Keratinocyte (primary cell): ENCODE measurements around the gene RDH5. TPM values are rescaled to one million over a fixed set of nuclear protein-coding genes. Genes with fewer than 3 reads are reported as not detected.

Source experiments
- DNase-seq: peaks from one replicate; pipeline ENCODE4 v3.0.0-alpha.2; 2011; ENCODE audit warnings: low read depth, missing footprints, low spot score
- FAIRE-seq: peaks from 2 replicates; lab custom pipeline; 2011; peaks lifted over from hg19 to GRCh38; lab: Jason Lieb, UNC
- H2AFZ ChIP-seq: 2 replicates; pipeline ENCODE4 v1.6.0; 2012; ENCODE audit warnings: low read length, control low read depth, inconsistent platforms; ENCODE audit not compliant: control insufficient read depth
- H3K27ac ChIP-seq: 2 replicates; pipeline ENCODE4 v1.5.1; 2011; ENCODE audit warnings: low read length; ENCODE audit not compliant: control insufficient read depth, insufficient read depth
- H3K27me3 ChIP-seq: 3 replicates; pipeline ENCODE4 v1.6.0; 2011; ENCODE audit warnings: low read length; ENCODE audit not compliant: control insufficient read depth, insufficient read depth; ENCODE audit errors: extremely low read depth
- H3K36me3 ChIP-seq, 2 experiments: 2 replicates in 1 of 2; 3 replicates in 1 of 2; pipeline ENCODE4 v1.5.1; 2011; ENCODE audit warnings: low read length in 2 of 2, mild to moderate bottlenecking in 1 of 2; ENCODE audit not compliant: control insufficient read depth in 2 of 2, insufficient read depth in 2 of 2; ENCODE audit errors: extremely low read depth in 1 of 2
- H3K4me1 ChIP-seq: 3 replicates; pipeline ENCODE4 v1.5.1; 2011; ENCODE audit warnings: low read length; ENCODE audit not compliant: control insufficient read depth, insufficient read depth; ENCODE audit errors: extremely low read depth
- H3K4me2 ChIP-seq: 3 replicates; pipeline ENCODE4 v1.6.0; 2011; ENCODE audit warnings: low read depth, low read length; ENCODE audit not compliant: control insufficient read depth, insufficient read depth; ENCODE audit errors: extremely low read depth
- H3K4me3 ChIP-seq, 3 experiments: fragments of 200-600 bp in 1 of 3; sonication (generic) in 1 of 3; 2 replicates in 2 of 3; 3 replicates in 1 of 3; pipeline ENCODE4 v1.5.1; 2011 to 2016; ENCODE audit warnings: low read length in 3 of 3, mild to moderate bottlenecking in 3 of 3, control low read depth in 2 of 3, inconsistent platforms in 1 of 3, low read depth in 1 of 3, mixed read lengths in 1 of 3, mixed run types in 1 of 3, moderate library complexity in 1 of 3; ENCODE audit not compliant: control insufficient read depth in 2 of 3, insufficient read depth in 2 of 3; ENCODE audit errors: extremely low read depth in 1 of 3
- H3K79me2 ChIP-seq: 2 replicates; pipeline ENCODE4 v1.6.0; 2012; ENCODE audit warnings: low read length; ENCODE audit not compliant: control insufficient read depth, insufficient read depth
- H3K9ac ChIP-seq: 3 replicates; pipeline ENCODE4 v1.6.0; 2011; ENCODE audit warnings: low read length; ENCODE audit not compliant: control insufficient read depth, insufficient read depth; ENCODE audit errors: extremely low read depth
- H3K9me1 ChIP-seq: 3 replicates; pipeline ENCODE4 v1.6.0; 2011; ENCODE audit warnings: low read length; ENCODE audit not compliant: control insufficient read depth, insufficient read depth; ENCODE audit errors: extremely low read depth
- H3K9me3 ChIP-seq: 2 replicates; pipeline ENCODE4 v1.5.1; 2012; ENCODE audit warnings: low read depth, low read length; ENCODE audit not compliant: control insufficient read depth
- H4K20me1 ChIP-seq: 3 replicates; pipeline ENCODE4 v1.6.0; 2011; ENCODE audit warnings: low read length; ENCODE audit not compliant: control insufficient read depth, insufficient read depth; ENCODE audit errors: extremely low read depth
- EZH2 ChIP-seq: IDR thresholded peaks from one replicate; pipeline ENCODE4 v1.6.1; 2012; ENCODE audit warnings: inconsistent platforms, mild to moderate bottlenecking, low read length, moderate library complexity
- dilution Hi-C: fragments of 300-500 bp; cut with MboI; formaldehyde crosslinking; loops from one replicate; pipeline ENCODE4 v1.7.0; 2020; ENCODE audit warnings: low sequenced_read_pairs; ENCODE audit not compliant: extremely low pct_ligation_motif_present
- polyA plus RNA-seq, 5 experiments: library from polyadenylated mRNA; depleted of rRNA in 3 of 5; stranded (reverse) in 3 of 5; stranded (forward) in 1 of 5; unstranded in 1 of 5; fragments of >200 nt; gene quantifications; 1 replicate in 1 of 5; 2 replicates in 3 of 5; 3 replicates in 1 of 5; pipeline versions ENCODE4 v1.2.1 to v1.2.3, GENCODE V29; 2011 to 2012; ENCODE audit warnings: missing spikeins in 2 of 5, low read depth in 1 of 5, low replicate concordance in 1 of 5
- TF ChIP-seq, protein P1 (sequence below), 3 experiments: IDR thresholded peaks in 1 of 3; conservative IDR thresholded peaks in 1 of 3; optimal IDR thresholded peaks in 1 of 3; 2 replicates in 2 of 3; 3 replicates in 1 of 3; pipeline versions ENCODE3 to v1.5.1; 2011; ENCODE audit warnings: low read length in 3 of 3, mild to moderate bottlenecking in 3 of 3, moderate library complexity in 2 of 3, control low read depth in 1 of 3, inconsistent platforms in 1 of 3; ENCODE audit not compliant: insufficient read depth in 2 of 3; ENCODE audit errors: extremely low read depth in 1 of 3

The RDH5 gene
- polyA plus RNA-seq, 1 donor (not counting 4 experiments of a cell fraction or from before 2014, with no cell fraction given), result 1.2 TPM

- Histone ChIP-seq H3K4me3 (no peak overlapping the region), H3K36me3 (no peaks in the 10 kb centered on the region), H3K27me3 (peaks cover 22% of the 10 kb centered on the region), H3K9ac (no peak overlapping the region), H3K4me2 (no peak overlapping the region), H4K20me1 (no peaks in the 10 kb centered on the region), H3K4me1 (no peaks in the 10 kb centered on the region), H3K79me2 (no peaks in the 10 kb centered on the region), H3K9me3 (no peaks in the 10 kb centered on the region), H2AFZ (no peak overlapping the region), H3K9me1 (no peaks in the 10 kb centered on the region), H3K27ac (no peak overlapping the region)
- TF ChIP-seq, protein P1, sequence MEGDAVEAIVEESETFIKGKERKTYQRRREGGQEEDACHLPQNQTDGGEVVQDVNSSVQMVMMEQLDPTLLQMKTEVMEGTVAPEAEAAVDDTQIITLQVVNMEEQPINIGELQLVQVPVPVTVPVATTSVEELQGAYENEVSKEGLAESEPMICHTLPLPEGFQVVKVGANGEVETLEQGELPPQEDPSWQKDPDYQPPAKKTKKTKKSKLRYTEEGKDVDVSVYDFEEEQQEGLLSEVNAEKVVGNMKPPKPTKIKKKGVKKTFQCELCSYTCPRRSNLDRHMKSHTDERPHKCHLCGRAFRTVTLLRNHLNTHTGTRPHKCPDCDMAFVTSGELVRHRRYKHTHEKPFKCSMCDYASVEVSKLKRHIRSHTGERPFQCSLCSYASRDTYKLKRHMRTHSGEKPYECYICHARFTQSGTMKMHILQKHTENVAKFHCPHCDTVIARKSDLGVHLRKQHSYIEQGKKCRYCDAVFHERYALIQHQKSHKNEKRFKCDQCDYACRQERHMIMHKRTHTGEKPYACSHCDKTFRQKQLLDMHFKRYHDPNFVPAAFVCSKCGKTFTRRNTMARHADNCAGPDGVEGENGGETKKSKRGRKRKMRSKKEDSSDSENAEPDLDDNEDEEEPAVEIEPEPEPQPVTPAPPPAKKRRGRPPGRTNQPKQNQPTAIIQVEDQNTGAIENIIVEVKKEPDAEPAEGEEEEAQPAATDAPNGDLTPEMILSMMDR (optimal IDR thresholded peaks at IDR 0.05 in 1 of 3, IDR thresholded peaks at IDR 0.05 in 1 of 3, conservative IDR thresholded peaks at IDR 0.05 in 1 of 3; ENCODE audit: extremely low read depth in 1 of 3, insufficient read depth in 2 of 3, low read length in 3 of 3), result no peak
- no peak for TF ChIP-seq EZH2
- dilution Hi-C loops, result no loop called here
- no peak for FAIRE-seq
- DNase-seq, result no peak
Measured at GRCh38 chr12:55694188-55694515, 26.0 kb upstream of the RDH5 start.

DNA sequence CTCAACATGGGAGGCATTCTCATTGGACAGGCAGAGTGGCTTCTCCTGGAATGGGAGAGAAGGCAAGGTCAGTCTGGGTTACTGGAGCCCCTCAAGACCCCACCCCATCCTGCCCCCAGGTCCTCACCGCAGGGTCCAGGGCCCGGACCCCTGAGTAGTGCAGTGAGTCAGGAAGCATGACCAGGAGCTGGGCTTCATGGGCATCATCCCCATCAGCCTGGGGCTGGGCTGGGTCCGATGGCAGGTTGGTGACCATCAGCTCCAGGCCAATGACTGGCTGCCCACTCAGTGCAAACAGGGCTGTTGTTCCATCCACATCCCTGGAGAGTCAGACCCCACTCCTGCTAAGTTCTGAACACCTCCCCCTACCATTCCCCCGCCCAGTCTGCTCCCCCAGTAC lies 25.5 kb upstream of the RDH5 start:
- Histone ChIP-seq H3K4me3 (no peak overlapping the region), H3K4me2 (no peak overlapping the region), H3K9me1 (no peaks in the 10 kb centered on the region), H3K36me3 (no peaks in the 10 kb centered on the region), H3K9me3 (no peaks in the 10 kb centered on the region), H3K27me3 (peaks cover 22% of the 10 kb centered on the region), H4K20me1 (no peaks in the 10 kb centered on the region), H3K4me1 (no peaks in the 10 kb centered on the region), H3K9ac (no peak overlapping the region), H2AFZ (no peak overlapping the region), H3K79me2 (no peaks in the 10 kb centered on the region), H3K27ac (no peak overlapping the region)
- DNase-seq, result no peak
- no peak for FAIRE-seq
- TF ChIP-seq, protein P1 (optimal IDR thresholded peaks at IDR 0.05 in 1 of 3, IDR thresholded peaks at IDR 0.05 in 1 of 3, conservative IDR thresholded peaks at IDR 0.05 in 1 of 3; ENCODE audit: extremely low read depth in 1 of 3, insufficient read depth in 2 of 3, low read length in 3 of 3), result no peak
- no peak for TF ChIP-seq EZH2
- dilution Hi-C loops, result no loop called here
